ENCODE measurements around the gene IARS1.

The IARS1 gene

DNA sequence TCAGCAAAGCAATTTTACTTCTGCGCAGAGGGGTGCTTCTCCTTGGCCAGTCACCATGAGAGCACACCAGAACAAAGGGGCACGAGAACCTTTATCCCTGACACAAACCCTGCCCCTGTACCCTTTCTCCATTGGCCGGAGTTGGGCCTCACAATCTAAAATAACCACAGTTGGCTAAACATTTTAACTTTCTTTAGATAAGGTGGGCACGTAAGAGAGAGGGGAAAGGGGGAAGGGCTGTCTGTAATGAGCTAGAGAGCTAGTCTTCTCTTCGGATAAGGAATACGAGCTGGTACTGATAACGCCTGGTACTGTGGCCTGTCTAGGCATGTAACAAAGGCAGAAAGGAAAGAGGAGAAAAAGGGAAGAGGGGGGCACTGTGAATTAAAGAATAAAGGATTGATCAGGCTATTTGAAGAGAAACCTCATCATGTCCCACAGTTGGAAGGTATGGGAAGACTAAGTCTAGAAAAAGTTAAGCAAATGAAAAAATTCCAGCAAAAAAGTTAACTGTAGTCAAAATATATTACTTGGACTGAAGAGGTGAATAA, 1.8 kb upstream of the IARS1 start:
- DNase-seq (ENCODE audit: low read depth) = no peak

- DNase-seq (ENCODE audit: low read depth) = no peak
Measured at GRCh38 chr9:92294297-92294676, 790 bp upstream of the IARS1 start.

DNA sequence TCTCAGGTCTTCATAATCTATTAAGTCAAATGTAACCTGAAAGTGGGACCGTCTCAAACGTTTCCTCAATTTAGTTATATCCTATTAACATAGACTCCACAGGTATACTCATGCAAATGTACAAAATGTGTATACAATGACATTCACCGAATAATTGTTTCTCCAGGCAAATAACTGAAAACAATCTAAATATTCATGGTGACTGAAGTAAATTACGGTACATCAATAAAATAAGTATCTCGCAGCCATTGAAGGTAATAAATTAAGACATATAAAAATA, 482 bp downstream of the IARS1 start:
- no peak for DNase-seq (ENCODE audit: low read depth)

GRCh38 chr9:92292338-92293074, 991 bp downstream of the IARS1 start:
- no peak for DNase-seq (ENCODE audit: low read depth)

DNA sequence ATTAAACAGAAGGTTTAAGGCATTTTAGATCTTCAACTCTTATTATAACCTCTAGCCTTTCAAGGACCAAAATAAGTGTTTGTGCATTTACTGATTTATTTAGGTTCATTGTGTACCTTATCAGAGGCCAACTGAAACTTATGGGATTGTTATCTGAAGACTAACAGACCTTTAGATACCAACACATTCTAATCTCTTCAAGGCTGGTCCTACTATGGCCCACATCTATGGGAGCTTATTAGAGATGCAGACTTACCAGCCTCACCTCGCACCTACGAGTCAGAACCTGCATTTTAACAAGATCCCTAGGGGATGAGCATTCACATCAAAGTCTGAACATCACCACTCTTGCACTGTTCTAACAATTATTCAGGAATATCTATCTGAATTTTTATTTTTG, 1.9 kb downstream of the IARS1 start:
- no peak for DNase-seq (ENCODE audit: low read depth)

DNA sequence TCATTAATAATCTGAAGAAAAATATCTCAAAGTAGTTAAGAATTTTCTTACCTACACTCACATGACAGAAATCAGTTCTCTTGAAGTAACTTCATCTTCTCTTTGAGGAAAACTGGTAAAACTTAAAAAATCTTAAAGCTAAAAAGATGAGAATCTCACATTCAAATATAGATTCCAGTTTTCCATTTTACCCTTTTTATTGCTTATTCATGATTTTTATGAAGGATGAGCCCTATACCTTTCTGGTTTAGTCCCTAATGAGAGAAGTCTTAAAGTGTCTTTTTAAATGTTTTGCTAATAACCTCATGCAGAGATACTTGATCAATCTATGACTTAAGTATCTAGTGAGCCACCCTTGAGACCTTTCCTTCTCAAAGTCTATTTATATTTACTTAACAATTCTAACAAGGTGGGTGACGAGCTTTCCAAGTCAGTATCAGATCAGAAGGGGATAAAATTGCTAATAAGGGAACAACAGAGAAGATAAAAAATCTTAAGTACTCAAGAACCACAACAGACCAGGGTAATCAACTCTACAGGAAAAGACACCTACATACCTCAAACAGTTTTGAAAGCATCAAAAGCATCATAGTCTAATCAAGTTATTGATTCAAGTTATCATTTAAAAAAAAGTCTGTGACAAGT, 2.6 kb downstream of the IARS1 start:
- DNase-seq (ENCODE audit: low read depth) = no peak

DNA sequence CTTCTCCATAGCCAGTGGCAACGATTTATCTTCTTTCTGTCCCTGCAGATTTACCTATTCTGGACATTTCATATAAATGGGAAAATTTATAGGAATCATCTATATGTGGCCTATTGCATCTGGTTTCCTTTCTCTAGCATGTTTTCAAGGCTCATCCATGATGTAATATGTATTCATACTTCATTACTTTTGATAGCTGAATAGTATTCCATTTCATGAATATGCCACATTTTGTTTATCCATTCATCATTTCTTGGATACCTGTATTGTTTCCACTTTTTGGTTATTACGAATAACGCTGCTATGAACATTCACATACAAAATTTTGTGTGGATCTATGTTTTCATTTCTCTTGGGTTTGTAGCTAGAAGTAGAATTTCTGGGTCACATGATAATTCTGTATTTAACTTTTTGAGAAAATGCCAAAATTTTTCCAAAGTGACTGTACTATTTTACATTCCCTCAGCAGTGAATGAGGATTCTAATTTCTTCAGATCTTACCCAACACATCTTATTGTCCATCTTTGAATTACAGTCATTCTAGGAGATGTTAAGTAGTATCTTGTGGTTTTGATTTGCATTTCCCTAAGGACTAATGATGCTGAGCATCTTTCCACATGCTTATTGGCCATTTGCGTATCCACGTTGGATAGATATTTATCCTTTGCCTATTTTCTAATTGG, 3.6 kb downstream of the IARS1 start:
- DNase-seq (ENCODE audit: low read depth) = no peak

DNA sequence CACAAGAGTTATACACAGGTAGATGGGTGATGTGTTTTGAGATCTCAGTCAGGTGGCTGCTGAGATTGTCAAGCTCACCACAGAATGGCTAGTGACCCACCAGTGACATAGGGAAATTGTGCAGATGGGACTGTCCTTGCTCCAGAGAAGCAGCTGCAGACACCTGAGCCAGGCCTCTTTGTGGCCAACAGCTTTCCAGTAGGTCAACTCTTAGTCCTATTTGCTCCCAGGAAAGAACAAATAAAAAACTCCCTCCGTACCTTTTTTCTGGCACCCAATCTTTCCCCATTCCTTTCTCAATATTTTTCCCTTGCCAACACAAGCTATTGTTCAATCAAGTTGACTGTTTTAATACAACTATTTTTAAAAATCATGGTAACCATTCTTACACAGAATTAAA, 14.2 kb downstream of the IARS1 start:
- DNase-seq (ENCODE audit: low read depth) = no peak

GRCh38 chr9:92278110-92278509, 15.4 kb downstream of the IARS1 start:
- DNase-seq (ENCODE audit: low read depth) = no peak

DNA sequence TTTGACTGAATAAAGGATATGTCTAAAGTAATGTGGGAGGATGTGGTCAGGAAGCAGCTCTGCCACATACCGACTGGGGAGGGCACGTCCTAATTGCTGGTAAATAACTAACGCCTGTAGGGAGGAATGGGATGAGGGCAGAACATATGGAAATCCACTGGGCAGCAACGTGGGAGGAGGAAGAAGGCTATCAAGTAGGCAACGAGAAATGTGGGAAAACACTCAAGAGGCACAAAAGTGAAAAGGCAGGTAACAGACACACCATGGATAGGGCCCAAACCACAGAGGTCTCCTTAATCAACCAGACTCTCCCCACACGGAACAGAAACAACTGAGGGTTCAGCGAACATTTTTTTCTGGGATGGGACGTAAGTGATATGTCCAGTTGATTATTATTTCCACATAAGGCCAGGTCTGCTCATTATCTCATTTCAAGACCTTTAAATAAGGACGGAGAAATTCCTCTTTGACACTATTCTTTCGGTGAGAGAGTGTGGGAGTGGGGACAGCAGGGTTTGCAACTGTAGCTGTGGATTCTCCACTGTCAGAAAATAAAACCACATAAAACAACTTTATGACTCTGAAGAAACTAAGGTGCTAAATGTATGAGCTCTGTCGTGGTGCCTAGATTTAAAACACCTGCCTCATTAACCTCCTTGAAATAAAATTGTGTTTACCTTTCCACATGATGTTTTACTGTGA, 17.0 kb downstream of the IARS1 start:
- no peak for DNase-seq (ENCODE audit: low read depth)

DNA sequence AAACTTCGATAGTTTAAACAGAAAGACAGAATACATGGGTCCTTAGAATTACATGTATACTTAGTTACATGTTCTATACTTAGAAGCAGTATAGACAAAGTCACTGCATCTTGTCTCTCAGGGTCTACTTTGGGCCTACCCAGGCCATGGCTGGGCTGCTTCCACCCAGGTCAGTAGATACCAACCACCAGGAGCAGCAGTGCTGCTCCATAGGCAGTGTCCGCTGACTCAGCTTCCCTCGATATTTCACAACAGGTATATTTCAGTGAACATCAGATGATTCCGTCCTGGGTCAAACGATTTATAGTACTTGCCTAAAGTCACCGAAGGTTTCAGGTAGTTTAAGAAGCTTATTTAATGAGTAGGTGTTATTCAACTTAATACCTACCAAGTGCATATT, 18.0 kb downstream of the IARS1 start:
- DNase-seq (ENCODE audit: low read depth) = no peak

- no peak for DNase-seq (ENCODE audit: low read depth)
Measured at GRCh38 chr9:92270511-92270910, 23.0 kb downstream of the IARS1 start.

DNA sequence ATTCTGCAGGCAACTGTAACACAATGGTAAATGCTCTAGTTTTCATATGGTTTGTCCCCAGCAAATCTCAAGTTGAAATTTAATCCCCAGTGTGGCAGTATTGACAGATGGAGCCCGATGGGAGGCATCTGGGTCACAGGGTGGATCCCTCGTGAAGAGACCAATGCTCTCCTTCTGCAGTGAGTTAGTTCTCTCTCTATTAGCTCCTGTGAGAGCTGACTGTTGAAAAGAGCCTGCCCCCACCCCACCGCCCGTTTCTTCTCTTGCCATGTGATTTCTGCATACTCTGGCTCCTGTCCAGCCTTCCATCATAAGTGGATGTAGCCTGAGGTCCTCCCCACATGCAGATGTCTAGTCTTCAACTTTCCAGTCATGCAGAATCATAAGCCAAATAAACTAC, 27.0 kb downstream of the IARS1 start:
- DNase-seq (ENCODE audit: low read depth) = no peak

GRCh38 chr9:92265154-92265553, 28.3 kb downstream of the IARS1 start:
- DNase-seq (ENCODE audit: low read depth) = no peak

GRCh38 chr9:92263131-92263530, 30.4 kb downstream of the IARS1 start:
- DNase-seq (ENCODE audit: low read depth) = no peak

GRCh38 chr9:92257327-92257726, 36.2 kb downstream of the IARS1 start:
- DNase-seq (ENCODE audit: low read depth) = no peak

DNA sequence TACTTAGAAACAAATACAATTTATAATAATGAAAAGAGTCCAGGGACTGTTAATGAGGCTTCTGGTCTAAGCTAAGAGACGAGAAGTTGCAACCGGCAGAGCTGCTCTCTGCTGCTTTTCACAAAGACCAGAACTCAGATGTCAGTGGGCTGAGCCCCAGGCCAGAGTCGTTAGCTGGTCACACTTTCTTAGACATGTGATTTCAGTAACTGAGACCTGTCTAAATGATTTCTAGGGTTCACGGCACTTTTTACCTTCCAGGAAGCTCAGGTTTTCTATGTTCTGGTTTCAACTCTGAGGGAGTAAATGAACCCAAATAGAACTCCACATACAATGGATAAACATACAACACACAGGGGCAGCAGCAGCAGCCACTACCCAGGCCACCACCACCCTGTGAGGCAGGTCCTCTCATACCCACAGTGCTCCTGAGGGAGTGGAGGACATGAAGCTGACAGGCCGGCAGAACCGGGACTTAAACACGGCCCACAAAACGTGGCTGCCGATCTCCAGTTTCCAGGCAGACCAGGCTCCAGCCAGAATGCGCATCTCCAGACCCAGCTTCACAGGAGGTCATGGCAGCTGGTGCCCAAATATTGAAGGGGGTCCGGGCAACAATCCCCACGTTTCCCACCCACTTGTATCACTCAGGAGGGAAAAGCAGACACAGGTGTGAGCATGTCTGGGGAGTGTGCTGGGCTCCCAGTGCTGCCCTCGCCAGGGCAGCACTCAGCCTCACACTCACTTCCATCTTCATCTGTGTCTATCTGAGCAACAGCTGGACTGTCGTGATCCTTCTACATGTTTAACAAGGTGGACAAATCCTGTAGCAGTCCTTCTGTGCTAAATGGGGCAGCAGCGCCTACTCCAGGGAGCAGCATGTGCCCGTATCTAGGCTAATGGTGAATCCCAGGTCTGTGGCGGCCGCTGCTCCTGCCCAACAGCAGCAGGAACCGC, 38.8 kb downstream of the IARS1 start:
- DNase-seq (ENCODE audit: low read depth) = no peak

- DNase-seq (ENCODE audit: low read depth) = no peak
Measured at GRCh38 chr9:92253656-92254055, 39.8 kb downstream of the IARS1 start.

DNA sequence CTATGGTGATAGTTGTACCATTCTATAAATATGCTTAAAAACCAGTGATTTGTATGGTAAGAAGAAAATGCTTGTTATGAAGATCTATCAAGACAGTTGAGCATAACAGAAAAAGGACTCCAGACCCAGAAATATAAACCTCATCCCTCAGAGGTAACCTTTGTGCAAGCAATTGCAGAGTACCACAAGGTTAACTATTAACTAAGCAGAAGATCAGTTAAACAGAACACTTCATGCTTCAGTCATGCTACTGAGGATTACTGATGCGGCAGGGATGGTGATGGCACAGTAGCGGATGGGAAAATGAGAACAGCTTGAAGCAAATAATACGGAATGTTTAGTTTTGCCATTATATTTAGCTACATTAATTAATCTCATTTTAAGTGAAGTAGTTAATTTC, 45.5 kb downstream of the IARS1 start:
- DNase-seq (ENCODE audit: low read depth) = no peak

DNA sequence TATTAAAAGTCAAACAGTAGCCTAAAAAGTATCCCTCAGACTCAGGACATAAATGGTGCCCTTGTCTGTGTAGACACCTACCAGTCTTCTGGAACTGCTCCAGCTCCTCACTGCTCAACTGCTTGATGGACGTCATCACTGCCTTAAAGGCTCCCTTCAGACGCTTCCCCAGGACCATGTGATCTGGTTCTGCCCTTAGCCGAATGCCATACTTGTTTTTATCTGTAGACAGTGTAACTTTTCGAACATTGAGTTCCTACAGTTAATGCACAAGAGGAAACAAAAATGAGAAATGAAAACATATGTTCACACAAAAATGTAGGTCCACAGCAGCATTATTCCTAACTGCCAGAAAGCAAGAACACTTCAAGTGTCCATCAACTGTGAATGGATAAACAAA, 46.2 kb downstream of the IARS1 start:
- no peak for DNase-seq (ENCODE audit: low read depth)

GRCh38 chr9:92245005-92245797, 48.3 kb downstream of the IARS1 start:
- DNase-seq (ENCODE audit: low read depth) = no peak
